Fibroblast of lung (primary cell): Measurements from ENCODE around the gene BNIPL.

Source experiments
- EZH2 ChIP-seq: IDR thresholded peaks from 2 replicates; pipeline ENCODE4 v1.5.1; 2012; ENCODE audit warnings: low read length, control low read depth, mild to moderate bottlenecking; ENCODE audit errors: missing control alignments
- TF ChIP-seq, protein P1 (sequence below), 2 donors: IDR thresholded peaks in 1 of 2; conservative IDR thresholded peaks in 1 of 2; 1 replicate in 1 of 2; 2 replicates in 1 of 2; pipeline ENCODE4 v1.5.1; 2011 to 2012; ENCODE audit warnings: low read length in 2 of 2, control low read depth in 1 of 2, inconsistent platforms in 1 of 2, low read depth in 1 of 2, mild to moderate bottlenecking in 1 of 2

DNA sequence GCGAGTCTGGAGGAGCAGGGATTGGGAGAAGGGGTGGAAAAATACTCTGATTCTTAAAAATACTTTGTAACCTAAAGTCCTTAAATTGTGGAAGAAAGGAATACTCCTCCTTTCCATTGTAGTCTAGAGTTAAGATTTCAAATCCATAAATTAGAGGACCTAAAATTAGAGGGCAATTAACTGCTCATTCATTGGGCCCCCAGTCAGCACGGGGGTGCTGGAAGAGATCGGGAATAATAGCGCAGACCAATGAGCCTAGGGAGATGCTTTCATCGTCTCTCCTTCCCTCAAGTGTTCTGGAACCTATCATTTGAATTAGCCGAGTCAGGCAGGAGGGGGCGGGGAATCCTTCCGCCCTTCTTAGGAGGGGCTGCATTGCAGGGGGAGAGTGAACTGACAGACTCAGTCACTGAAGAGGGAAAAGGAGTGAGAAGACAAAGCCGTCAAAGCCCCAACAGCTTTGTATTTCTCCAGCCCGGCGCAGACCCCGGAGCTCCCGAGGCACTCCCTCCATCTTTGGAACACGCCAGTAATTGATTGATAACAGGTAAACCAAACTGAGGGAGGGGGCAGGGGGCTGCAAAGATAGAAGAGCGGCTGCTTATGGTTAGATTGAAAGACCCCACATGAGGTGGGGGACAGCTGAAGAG is 23.7 kb downstream of the BNIPL start, which contains the start of gene MLLT11:
- TF ChIP-seq, protein P1, sequence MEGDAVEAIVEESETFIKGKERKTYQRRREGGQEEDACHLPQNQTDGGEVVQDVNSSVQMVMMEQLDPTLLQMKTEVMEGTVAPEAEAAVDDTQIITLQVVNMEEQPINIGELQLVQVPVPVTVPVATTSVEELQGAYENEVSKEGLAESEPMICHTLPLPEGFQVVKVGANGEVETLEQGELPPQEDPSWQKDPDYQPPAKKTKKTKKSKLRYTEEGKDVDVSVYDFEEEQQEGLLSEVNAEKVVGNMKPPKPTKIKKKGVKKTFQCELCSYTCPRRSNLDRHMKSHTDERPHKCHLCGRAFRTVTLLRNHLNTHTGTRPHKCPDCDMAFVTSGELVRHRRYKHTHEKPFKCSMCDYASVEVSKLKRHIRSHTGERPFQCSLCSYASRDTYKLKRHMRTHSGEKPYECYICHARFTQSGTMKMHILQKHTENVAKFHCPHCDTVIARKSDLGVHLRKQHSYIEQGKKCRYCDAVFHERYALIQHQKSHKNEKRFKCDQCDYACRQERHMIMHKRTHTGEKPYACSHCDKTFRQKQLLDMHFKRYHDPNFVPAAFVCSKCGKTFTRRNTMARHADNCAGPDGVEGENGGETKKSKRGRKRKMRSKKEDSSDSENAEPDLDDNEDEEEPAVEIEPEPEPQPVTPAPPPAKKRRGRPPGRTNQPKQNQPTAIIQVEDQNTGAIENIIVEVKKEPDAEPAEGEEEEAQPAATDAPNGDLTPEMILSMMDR (conservative IDR thresholded peaks at IDR 0.05 in 1 of 2, IDR thresholded peaks at IDR 0.05 in 1 of 2; ENCODE audit: low read depth in 1 of 2, low read length in 2 of 2) = no peak
- TF ChIP-seq EZH2 = no peak
